SK-N-SH treated with all-trans-retinoic acid at 6 μM for 48 hours (cell line): ENCODE results near the gene MOV10.

Experiments used
- ARNTL ChIP-seq: fragments of 450-650 bp; formaldehyde crosslinking; IDR thresholded peaks from 2 replicates; pipeline ENCODE4 v1.5.0; 2020; ENCODE audit warnings: low read depth, mild to moderate bottlenecking, moderate library complexity, borderline replicate concordance
- CSDC2 ChIP-seq: fragments of 250-450 bp; sonication (Bioruptor Pico); IDR thresholded peaks from 2 replicates; pipeline ENCODE4 v1.5.0; 2020; ENCODE audit warnings: mild to moderate bottlenecking, moderate library complexity
- GLIS3 ChIP-seq: fragments of 250-450 bp; sonication (Bioruptor Pico); IDR thresholded peaks from 2 replicates; pipeline ENCODE4 v1.5.0; 2020; ENCODE audit warnings: mild to moderate bottlenecking, moderate library complexity
- OSR1 ChIP-seq: fragments of 250-450 bp; sonication (Bioruptor Pico); IDR thresholded peaks from 2 replicates; pipeline ENCODE4 v1.8.0; 2022; ENCODE audit warnings: moderate library complexity, mild to moderate bottlenecking, inconsistent platforms
- RARB ChIP-seq: fragments of 250-450 bp; sonication (Bioruptor Pico); IDR thresholded peaks from 2 replicates; pipeline ENCODE4 v1.8.0; 2021; ENCODE audit warnings: mild to moderate bottlenecking, moderate library complexity
- SNAI2 ChIP-seq: fragments of 250-450 bp; sonication (Bioruptor Pico); IDR thresholded peaks from 2 replicates; pipeline ENCODE4 v1.5.0; 2020; ENCODE audit warnings: mild to moderate bottlenecking, moderate library complexity
- ZFP3 ChIP-seq: fragments of 250-450 bp; sonication (Bioruptor Pico); IDR thresholded peaks from 2 replicates; pipeline ENCODE4 v1.5.0; 2020; ENCODE audit warnings: mild to moderate bottlenecking, moderate library complexity
- ZFP30 ChIP-seq: fragments of 450-650 bp; formaldehyde crosslinking; IDR thresholded peaks from 2 replicates; pipeline ENCODE4 v1.5.0; 2022; ENCODE audit warnings: mild to moderate bottlenecking, moderate library complexity
- ZNF565 ChIP-seq: fragments of 450-650 bp; formaldehyde crosslinking; conservative IDR thresholded peaks from 2 replicates; pipeline ENCODE4 v1.5.0; 2020; ENCODE audit warnings: low read depth, mild to moderate bottlenecking, moderate library complexity
- ZNF8 ChIP-seq: fragments of 450-650 bp; formaldehyde crosslinking; IDR thresholded peaks from 2 replicates; pipeline ENCODE4 v1.5.0; 2020; ENCODE audit warnings: mild to moderate bottlenecking, moderate library complexity
- TF ChIP-seq, protein P1 (sequence below): fragments of 250-450 bp; sonication (Bioruptor Pico); IDR thresholded peaks from 2 replicates; pipeline ENCODE4 v1.8.0; 2020; ENCODE audit warnings: mild to moderate bottlenecking, moderate library complexity, borderline replicate concordance
- TF ChIP-seq, protein P2 (sequence below): fragments of 250-450 bp; sonication (Bioruptor Pico); IDR thresholded peaks from 2 replicates; pipeline ENCODE4 v1.5.1; 2020; ENCODE audit warnings: low read depth, mild to moderate bottlenecking, moderate library complexity

DNA sequence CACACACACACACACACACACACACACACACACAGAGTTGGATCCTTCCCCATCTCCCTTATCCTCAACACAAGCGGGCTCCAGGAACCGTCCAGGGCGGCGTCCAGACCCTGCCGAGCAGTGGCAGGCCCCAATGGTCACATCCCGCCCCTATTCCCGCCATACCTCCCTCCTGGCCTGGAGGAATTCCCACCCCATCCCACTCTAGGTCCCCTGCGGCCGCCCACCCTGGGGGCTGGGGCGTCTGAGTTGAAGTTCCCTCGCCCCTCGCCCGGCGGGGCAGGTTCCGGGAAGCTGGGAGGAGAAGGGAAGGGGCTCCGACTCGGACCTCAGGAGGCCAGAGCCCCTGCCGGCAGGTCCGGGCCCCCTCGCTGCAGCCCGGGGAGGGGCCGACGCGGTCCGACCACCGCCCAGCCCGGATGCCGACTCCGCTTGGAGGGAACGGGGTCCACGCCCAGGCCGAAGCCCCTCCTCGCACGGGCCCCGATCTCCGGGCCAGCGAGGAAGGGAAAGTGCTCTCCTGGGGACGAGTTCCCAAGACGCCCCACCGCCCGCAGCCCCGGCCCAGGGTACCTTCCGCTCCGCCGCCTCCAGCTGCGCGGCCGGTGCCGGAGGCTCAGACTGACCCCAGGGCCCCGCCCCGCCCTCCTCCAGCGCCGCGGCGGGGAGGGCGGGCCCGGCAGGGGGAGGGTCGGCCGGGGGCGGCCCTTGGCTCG lies 32.2 kb downstream of the MOV10 start, which contains the start of gene RHOC:
- TF ChIP-seq ARNTL (CRISPR knock-in tag) (no peak), SNAI2 (CRISPR knock-in tag) (no peak), RARB (CRISPR knock-in tag) (no peak), ZFP3 (CRISPR knock-in tag) (no peak), ZFP30 (CRISPR knock-in tag) (no peak), OSR1 (no peak), ZNF8 (no peak), GLIS3 (no peak), CSDC2 (CRISPR knock-in tag) (no peak), ZNF565 (CRISPR knock-in tag) (no peak)
- TF ChIP-seq, protein P1, sequence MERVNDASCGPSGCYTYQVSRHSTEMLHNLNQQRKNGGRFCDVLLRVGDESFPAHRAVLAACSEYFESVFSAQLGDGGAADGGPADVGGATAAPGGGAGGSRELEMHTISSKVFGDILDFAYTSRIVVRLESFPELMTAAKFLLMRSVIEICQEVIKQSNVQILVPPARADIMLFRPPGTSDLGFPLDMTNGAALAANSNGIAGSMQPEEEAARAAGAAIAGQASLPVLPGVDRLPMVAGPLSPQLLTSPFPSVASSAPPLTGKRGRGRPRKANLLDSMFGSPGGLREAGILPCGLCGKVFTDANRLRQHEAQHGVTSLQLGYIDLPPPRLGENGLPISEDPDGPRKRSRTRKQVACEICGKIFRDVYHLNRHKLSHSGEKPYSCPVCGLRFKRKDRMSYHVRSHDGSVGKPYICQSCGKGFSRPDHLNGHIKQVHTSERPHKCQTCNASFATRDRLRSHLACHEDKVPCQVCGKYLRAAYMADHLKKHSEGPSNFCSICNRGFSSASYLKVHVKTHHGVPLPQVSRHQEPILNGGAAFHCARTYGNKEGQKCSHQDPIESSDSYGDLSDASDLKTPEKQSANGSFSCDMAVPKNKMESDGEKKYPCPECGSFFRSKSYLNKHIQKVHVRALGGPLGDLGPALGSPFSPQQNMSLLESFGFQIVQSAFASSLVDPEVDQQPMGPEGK: no peak
- TF ChIP-seq, protein P2, sequence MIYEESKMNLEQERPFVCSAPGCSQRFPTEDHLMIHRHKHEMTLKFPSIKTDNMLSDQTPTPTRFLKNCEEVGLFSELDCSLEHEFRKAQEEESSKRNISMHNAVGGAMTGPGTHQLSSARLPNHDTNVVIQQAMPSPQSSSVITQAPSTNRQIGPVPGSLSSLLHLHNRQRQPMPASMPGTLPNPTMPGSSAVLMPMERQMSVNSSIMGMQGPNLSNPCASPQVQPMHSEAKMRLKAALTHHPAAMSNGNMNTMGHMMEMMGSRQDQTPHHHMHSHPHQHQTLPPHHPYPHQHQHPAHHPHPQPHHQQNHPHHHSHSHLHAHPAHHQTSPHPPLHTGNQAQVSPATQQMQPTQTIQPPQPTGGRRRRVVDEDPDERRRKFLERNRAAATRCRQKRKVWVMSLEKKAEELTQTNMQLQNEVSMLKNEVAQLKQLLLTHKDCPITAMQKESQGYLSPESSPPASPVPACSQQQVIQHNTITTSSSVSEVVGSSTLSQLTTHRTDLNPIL: no peak
